D721Med (cell line): ENCODE results near the gene FAM13A.

Experiments
- DNase-seq: peaks from one replicate; pipeline ENCODE4 v3.0.0; 2011; ENCODE audit warnings: low spot score; ENCODE audit not compliant: insufficient read length
- FAIRE-seq: peaks from 2 replicates; lab custom pipeline; 2011; peaks lifted over from hg19 to GRCh38; lab: Jason Lieb, UNC
- TF ChIP-seq, protein P1 (sequence below): IDR thresholded peaks from 2 replicates; pipeline ENCODE4 v1.5.1; 2012; ENCODE audit warnings: mild to moderate bottlenecking, control low read depth; ENCODE audit not compliant: insufficient read depth; ENCODE audit errors: missing control alignments

Gene FAM13A

DNA sequence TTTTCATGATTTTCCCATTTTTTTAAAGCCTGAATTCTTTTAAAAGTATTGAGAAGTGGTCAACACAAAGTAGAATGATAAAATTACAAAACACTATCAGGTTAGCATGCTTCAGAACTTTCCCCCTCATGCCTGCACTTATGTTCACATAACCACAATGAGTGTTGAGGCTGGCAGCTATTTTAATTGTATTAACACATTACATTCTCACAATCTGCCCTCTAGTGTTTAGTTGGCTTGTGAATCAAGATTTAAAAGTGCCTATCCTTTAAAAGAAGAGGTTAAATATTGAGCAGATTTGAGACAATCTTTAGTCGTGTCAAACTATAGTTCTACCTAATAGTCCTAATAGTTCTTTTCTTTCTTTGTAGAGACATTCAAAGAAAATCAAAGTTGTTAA, 265.7 kb downstream of the FAM13A start:
- DNase-seq (no peak), FAIRE-seq (peak; percentile 21)
- TF ChIP-seq, protein P1, sequence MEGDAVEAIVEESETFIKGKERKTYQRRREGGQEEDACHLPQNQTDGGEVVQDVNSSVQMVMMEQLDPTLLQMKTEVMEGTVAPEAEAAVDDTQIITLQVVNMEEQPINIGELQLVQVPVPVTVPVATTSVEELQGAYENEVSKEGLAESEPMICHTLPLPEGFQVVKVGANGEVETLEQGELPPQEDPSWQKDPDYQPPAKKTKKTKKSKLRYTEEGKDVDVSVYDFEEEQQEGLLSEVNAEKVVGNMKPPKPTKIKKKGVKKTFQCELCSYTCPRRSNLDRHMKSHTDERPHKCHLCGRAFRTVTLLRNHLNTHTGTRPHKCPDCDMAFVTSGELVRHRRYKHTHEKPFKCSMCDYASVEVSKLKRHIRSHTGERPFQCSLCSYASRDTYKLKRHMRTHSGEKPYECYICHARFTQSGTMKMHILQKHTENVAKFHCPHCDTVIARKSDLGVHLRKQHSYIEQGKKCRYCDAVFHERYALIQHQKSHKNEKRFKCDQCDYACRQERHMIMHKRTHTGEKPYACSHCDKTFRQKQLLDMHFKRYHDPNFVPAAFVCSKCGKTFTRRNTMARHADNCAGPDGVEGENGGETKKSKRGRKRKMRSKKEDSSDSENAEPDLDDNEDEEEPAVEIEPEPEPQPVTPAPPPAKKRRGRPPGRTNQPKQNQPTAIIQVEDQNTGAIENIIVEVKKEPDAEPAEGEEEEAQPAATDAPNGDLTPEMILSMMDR: peak; percentile 35

DNA sequence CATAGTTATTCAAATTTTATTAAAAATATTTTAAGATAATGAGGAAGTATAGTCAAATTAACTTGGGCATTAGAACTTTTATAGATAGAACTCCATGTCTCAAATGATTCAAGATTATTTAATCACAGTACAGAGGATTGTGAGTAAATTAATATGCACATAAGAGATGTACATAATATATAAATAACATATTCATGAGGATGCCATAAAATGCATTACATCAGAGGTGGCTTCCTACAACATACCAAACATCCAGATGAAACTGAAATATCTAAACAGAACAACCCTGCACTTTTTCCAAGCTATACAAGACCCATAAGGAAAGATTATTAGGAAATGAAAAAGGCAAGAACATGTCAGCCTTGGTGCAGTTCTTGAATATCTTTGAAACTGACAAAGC, 268.1 kb downstream of the FAM13A start:
- FAIRE-seq (no peak), DNase-seq (no peak)
- TF ChIP-seq, protein P1: no peak

DNA sequence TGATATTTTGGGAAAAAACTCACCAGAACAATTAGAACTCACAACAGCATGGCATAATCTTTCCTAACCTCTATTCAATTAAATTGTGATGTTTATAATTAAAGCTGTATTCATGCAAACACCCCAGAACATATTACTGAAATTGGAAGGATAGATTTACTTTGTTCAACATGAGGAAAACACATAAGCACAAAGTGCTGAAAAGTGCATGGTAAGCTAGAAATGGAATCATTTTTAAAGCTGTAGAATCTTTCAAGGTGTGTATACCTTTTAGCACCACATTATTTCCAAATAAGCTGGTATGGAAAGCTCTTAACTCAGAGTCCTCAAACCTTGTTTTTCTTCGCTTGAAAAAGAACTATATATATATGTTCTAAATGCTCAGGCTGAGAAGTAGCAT, 268.6 kb downstream of the FAM13A start:
- FAIRE-seq (no peak), DNase-seq (no peak)
- TF ChIP-seq, protein P1: no peak

DNA sequence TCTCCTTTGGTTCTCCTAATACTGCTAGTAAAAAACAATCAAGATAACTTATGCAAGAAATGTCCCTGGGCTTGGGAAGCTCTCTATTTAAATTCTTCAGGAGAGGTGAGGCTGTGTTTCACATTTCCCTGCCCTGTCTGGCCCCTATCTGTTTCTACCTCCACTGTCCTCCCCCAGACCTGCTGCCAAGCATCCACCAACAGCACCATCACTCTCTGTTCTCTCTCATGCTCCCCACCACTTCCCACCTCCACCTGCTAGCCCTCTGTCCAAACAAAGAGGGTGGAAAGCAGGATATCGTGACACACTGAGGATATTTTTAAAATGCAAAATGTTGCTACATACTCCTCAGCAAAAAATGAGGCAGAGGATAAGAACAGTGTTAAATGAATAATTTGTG, 271.0 kb downstream of the FAM13A start:
- FAIRE-seq (no peak), DNase-seq (no peak)
- TF ChIP-seq, protein P1: no peak

DNA sequence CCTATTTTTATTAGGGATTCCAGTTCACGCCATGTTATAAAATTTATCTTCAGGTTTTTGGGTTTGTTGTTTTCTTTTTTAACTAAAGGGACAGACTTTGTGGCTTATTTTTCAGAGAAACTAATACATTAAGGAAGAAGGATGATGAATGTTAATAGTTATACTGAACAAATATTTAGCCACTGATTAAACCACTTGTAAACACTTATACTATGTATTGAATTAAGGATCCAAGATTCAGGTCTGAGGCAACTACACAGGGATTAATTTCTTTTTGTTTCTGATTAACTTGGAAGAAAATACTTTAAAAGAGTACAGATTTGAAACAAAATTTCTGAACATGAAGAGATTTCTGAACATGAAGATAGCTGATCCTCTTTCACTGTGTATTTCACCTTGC, 276.6 kb downstream of the FAM13A start:
- TF ChIP-seq, protein P1: no peak
- DNase-seq (no peak), FAIRE-seq (no peak)

DNA sequence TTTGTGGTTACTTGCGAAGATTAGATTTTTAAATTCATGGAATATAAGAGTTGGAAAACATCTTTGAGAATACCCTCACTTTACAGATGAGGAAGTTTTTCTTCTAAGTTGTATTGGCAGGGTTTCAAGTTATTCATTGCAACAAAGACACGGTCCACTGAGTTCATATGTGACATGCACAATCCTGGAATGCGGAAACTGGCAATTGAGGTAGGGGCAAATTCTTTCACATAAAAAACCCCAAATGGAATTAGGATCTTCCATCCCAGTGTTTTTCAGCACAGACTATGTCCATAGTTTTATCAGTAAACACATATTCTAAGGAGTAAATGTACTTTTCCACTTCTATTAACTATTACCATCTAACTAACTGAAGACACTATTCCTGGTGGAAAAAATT, 277.6 kb downstream of the FAM13A start:
- no peak for FAIRE-seq
- DNase-seq: no peak
- TF ChIP-seq, protein P1: no peak

DNA sequence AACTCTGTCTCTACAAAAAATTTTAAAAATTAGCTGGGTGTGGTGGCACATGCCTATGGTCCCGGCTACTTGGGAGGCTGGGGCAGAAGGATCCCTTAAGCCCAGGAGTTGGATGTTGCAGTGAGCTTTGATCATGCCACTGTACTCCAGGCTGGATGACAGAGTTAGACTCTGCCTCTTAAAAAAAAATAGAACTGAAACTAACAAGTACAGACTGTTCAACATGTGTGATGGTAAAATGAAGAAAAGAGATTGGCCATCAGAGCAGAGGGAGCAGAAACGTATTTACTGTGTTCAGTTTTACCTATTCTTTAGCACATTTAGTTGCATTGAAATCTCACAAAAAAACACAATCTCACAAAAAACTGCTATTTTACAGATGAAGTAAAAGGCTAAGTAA, 281.5 kb downstream of the FAM13A start:
- TF ChIP-seq, protein P1: no peak
- FAIRE-seq (no peak), DNase-seq (no peak)
